Spleen (tissue), 11 donors: ENCODE results near the gene CFAP54. TPM values are rescaled to one million over a fixed set of nuclear protein-coding genes. Genes with fewer than 3 reads are reported as not detected.

Experiments
- DNase-seq: peaks from one replicate; pipeline ENCODE4 v3.0.0-alpha.2; 2020
- H3K27ac ChIP-seq, 8 donors: fragments of 200-600 bp; sonication (generic) in 7 of 8; 1 replicate in 4 of 8; 2 replicates in 4 of 8; pipeline versions ENCODE4 v1.5.0 to v1.8.0; 2016 to 2021; ENCODE audit warnings: inconsistent platforms in 4 of 8, mild to moderate bottlenecking in 4 of 8, moderate library complexity in 1 of 8
- H3K27me3 ChIP-seq, 7 donors: fragments of 200-600 bp; sonication (generic) in 6 of 7; replicated peaks in 1 of 7; 1 replicate in 4 of 7; 2 replicates in 3 of 7; pipeline versions ENCODE4 v1.5.0 to v1.8.0; 2016 to 2021; ENCODE audit warnings: inconsistent platforms in 3 of 7, mild to moderate bottlenecking in 1 of 7
- H3K36me3 ChIP-seq, 6 donors: fragments of 200-600 bp; sonication (generic) in 5 of 6; 1 replicate in 4 of 6; 2 replicates in 2 of 6; pipeline versions ENCODE4 v1.5.0 to v1.8.0; 2016 to 2021; ENCODE audit warnings: inconsistent platforms in 2 of 6
- H3K4me1 ChIP-seq, 6 donors: fragments of 200-600 bp; sonication (generic) in 5 of 6; 1 replicate in 3 of 6; 2 replicates in 3 of 6; pipeline versions ENCODE4 v1.5.0 to v1.8.0; 2016 to 2021; ENCODE audit warnings: inconsistent platforms in 3 of 6
- H3K4me3 ChIP-seq, 8 donors: fragments of 200-600 bp; sonication (generic) in 7 of 8; 1 replicate in 4 of 8; 2 replicates in 4 of 8; pipeline versions ENCODE4 v1.5.0 to v1.8.0; 2016 to 2021; ENCODE audit warnings: inconsistent platforms in 4 of 8, mild to moderate bottlenecking in 4 of 8, moderate library complexity in 2 of 8
- H3K9me3 ChIP-seq, 8 donors: fragments of 200-600 bp; sonication (generic) in 7 of 8; 1 replicate in 4 of 8; 2 replicates in 4 of 8; pipeline versions ENCODE4 v1.5.0 to v1.8.0; 2016 to 2021; ENCODE audit warnings: inconsistent platforms in 4 of 8
- CTCF ChIP-seq, 11 experiments: fragments of 200-600 bp in 7 of 11; fragments of 450-650 bp in 4 of 11; sonication (generic) in 4 of 11; IDR thresholded peaks in 8 of 11; conservative IDR thresholded peaks in 3 of 11; 1 replicate in 7 of 11; 2 replicates in 4 of 11; pipeline versions ENCODE4 v1.4.0 to v1.8.0; 2016 to 2021; ENCODE audit warnings: antibody characterized with exemption in 11 of 11, inconsistent platforms in 4 of 11, mild to moderate bottlenecking in 1 of 11
- POLR2A ChIP-seq, 3 donors: fragments of 450-650 bp; IDR thresholded peaks; one replicate each; pipeline ENCODE4 v1.5.1; 2017; ENCODE audit warnings: antibody characterized with exemption in 3 of 3, mild to moderate bottlenecking in 1 of 3
- POLR2AphosphoS5 ChIP-seq, 3 donors: sonication (generic); formaldehyde crosslinking; IDR thresholded peaks; one replicate each; pipeline ENCODE4 v1.5.1; 2017; ENCODE audit warnings: antibody characterized with exemption in 3 of 3
- WGBS, 5 donors: extraction: QIAGEN DNeasy Blood & Tissue Kit in 3 of 5; methylation state at CpG; one replicate each; pipeline versions ENCODE4 v1.1.5 to v1.1.7; 2013 to 2018; 5-methylcytosine and 5-hydroxymethylcytosine counted together
- intact Hi-C: fragments of 100-400 bp; cut with DNase I; formaldehyde crosslinking; loops from one replicate; pipeline ENCODE4 v1.15.0; 2023; ENCODE audit warnings: low total_unique reads
- polyA plus RNA-seq, 3 donors: library from polyadenylated mRNA; stranded (reverse); fragments of 200-250 nt; gene quantifications; one replicate each; pipeline ENCODE4 v1.2.1, GENCODE V29; 2013
- total RNA-seq, 7 donors: library from RNA; depleted of rRNA in 3 of 7; stranded (reverse); fragments of >200 nt in 3 of 7; fragmentation: NEBNext Ultra II Directional in 4 of 7; extraction: Animal tissue kit (Norgen Biotek cat#: 25700) in 4 of 7; gene quantifications; one replicate each; pipeline versions ENCODE4 v1.1.0 to v1.2.1, GENCODE V29; 2016 to 2021
- donor health status: healthy with polysubstance abuse.
- donor health status: DM: no; HTN: no; CAD: no; lungs with moderate emphysema.
- donor health status: DM: no; HTN: no; CAD: no.
- donor health status: Bipolar disorder and iron deficiency.
- donor health status: healthy.
- donor health status: DM: no; HTN: no; CAD: no.
- donor health status: DM: yes; HTN: yes; CAD: no.

The CFAP54 gene
- total and polyA plus RNA-seq, 10 donors: 0.09 to 3.6 (median 2.1) TPM

GRCh38 chr12:96472384-96472783 lies 17.0 kb upstream of the CFAP54 start:
- no peak for DNase-seq
- intact Hi-C loops: no loop called here
- Histone ChIP-seq H3K36me3 (no peaks in the 10 kb centered on the region), H3K4me1 (no peaks in the 10 kb centered on the region), H3K9me3 (peaks cover 0 to 16% (median 9%) of the 10 kb centered on the region in 8 donors), H3K27ac (peak overlapping the region in 1 of 8 donors; percentile 40), H3K27me3 (no peaks in the 10 kb centered on the region), H3K4me3 (no peak overlapping the region)
- 78 to 91% (median 87%) methylated on average over 5 of the region's 5 CpGs for WGBS, 5 donors
- TF ChIP-seq CTCF (IDR thresholded peaks at IDR 0.05 in 8 of 11, conservative IDR thresholded peaks at IDR 0.05 in 3 of 11) (no peak), POLR2A (IDR thresholded peaks at IDR 0.05) (no peak), POLR2AphosphoS5 (IDR thresholded peaks at IDR 0.05) (no peak)

GRCh38 chr12:96473394-96474093 lies 15.8 kb upstream of the CFAP54 start:
- Histone ChIP-seq H3K9me3 (peaks cover 0 to 16% (median 9%) of the 10 kb centered on the region in 8 donors), H3K27ac (peak overlapping the region in 3 of 8 donors; percentile 21 to 40 (median 37)), H3K27me3 (no peaks in the 10 kb centered on the region), H3K36me3 (no peaks in the 10 kb centered on the region), H3K4me1 (no peaks in the 10 kb centered on the region), H3K4me3 (no peak overlapping the region)
- TF ChIP-seq CTCF (IDR thresholded peaks at IDR 0.05 in 8 of 11, conservative IDR thresholded peaks at IDR 0.05 in 3 of 11): no peak
- no peak for TF ChIP-seq POLR2A (IDR thresholded peaks at IDR 0.05)
- TF ChIP-seq POLR2AphosphoS5 (IDR thresholded peaks at IDR 0.05): no peak
- WGBS, 5 donors: 81 to 90% (median 87%) methylated on average over 4 of the region's 4 CpGs
- DNase-seq: no peak
- intact Hi-C loops: no loop called here

- Histone ChIP-seq H3K4me3 (no peak overlapping the region), H3K4me1 (no peaks in the 10 kb centered on the region), H3K9me3 (peaks cover 0 to 15% (median 8%) of the 10 kb centered on the region in 8 donors), H3K36me3 (no peaks in the 10 kb centered on the region), H3K27me3 (no peaks in the 10 kb centered on the region), H3K27ac (peak overlapping the region in 3 of 8 donors; percentile 23 to 33 (median 31))
- no peak for DNase-seq
- TF ChIP-seq CTCF (IDR thresholded peaks at IDR 0.05 in 8 of 11, conservative IDR thresholded peaks at IDR 0.05 in 3 of 11) (no peak), POLR2A (IDR thresholded peaks at IDR 0.05) (no peak), POLR2AphosphoS5 (IDR thresholded peaks at IDR 0.05) (no peak)
- WGBS, 5 donors: 66 to 94% (median 84%) methylated on average over 4 of the region's 4 CpGs
- intact Hi-C loops: no loop called here
Measured at GRCh38 chr12:96474206-96474605, 15.2 kb upstream of the CFAP54 start.

- intact Hi-C loops: no loop called here
- Histone ChIP-seq H3K4me1 (no peaks in the 10 kb centered on the region), H3K27ac (no peak overlapping the region), H3K27me3 (no peaks in the 10 kb centered on the region), H3K36me3 (no peaks in the 10 kb centered on the region), H3K4me3 (no peak overlapping the region), H3K9me3 (no peaks in the 10 kb centered on the region)
- no peak for TF ChIP-seq POLR2A (IDR thresholded peaks at IDR 0.05)
- no peak for DNase-seq
- 65 to 74% (median 71%) methylated on average over 3 of the region's 3 CpGs for WGBS, 5 donors
Measured at GRCh38 chr12:96478011-96478410, 11.4 kb upstream of the CFAP54 start.
